HS-27A (cell line): Measurements from ENCODE around the gene MIPOL1.

ENCODE experiments used
- DNase-seq: peaks from one replicate; pipeline ENCODE4 v3.0.0-alpha.2; 2012; ENCODE audit warnings: low read depth, missing footprints

Gene MIPOL1

GRCh38 chr14:37232907-37233481 lies 35.3 kb downstream of the MIPOL1 start:
- peak; percentile 41 for DNase-seq

DNA sequence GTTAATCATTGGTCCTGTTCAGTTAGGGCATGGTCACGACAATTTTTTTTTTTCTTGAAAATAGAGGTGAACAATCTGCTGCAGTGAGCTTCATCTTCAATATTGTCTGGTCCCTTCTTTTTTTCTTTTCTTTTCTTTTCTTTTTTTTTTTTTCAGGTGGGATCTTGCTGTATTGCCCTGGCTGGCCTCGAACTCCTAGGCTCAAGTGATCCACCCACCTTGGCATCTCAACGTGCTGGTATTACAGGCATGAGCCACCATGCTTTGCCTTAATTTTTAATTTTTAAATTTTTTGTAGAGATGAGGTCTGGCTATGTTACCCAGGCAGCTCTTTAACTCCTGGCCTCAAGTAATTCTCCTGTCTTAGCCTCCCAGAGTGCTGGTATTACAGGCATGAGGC lies 36.5 kb downstream of the MIPOL1 start:
- no peak for DNase-seq

- peak; percentile 49 for DNase-seq
Measured at GRCh38 chr14:37236044-37236443, 38.3 kb downstream of the MIPOL1 start.

- DNase-seq = no peak
Measured at GRCh38 chr14:37237094-37237493, 39.4 kb downstream of the MIPOL1 start.

- DNase-seq = no peak
Measured at GRCh38 chr14:37237735-37238200, 40.0 kb downstream of the MIPOL1 start.

DNA sequence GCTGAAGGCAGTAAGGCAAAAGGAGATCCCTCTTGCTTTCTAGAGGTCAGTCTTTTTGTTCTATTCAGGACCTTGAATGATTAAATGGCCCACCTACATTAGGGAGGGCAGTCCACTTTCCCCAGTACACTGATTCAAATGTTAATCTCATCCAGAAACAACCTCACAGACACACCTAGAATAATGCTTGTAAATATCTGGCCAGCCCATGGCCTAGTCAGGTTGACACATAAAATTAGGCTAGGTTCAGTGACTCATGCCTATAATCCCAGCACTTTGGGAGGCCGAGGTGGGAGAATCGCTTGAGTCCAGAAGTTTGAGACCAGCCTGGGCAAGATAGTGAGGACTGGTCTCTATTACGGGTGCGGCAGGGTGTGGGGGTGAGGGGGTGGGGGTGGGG lies 43.5 kb downstream of the MIPOL1 start:
- no peak for DNase-seq

GRCh38 chr14:37246427-37246829 lies 48.7 kb downstream of the MIPOL1 start:
- DNase-seq = no peak

DNA sequence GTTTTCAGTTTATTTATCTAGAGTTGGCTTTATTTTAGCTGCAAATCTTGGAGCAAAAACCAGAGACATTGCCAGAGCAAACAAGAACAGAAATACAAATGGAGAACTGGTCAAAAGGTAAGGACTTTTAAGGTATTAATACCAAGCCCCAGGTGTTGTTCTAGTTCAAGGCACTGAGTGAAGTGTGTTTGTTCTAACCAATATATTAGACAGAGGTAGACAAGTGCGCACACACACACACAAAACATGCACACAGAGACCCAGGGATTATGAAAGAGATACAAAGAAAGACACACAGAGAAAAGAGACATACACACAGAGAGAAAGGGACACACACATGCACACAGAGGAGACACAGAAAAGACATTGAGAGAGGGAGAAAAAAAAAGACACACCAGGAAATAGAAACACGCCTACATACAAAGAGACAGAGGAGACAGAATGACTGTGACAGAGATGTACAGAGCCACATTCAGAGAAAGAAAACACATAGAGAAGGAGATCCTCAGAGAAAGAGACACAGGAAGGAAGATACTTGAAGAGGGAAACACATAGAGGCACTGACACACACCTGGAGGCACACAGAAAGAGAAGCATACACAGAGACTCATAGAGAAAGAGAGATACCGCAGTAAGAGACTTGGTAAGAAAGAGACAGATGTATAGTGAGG lies 50.2 kb downstream of the MIPOL1 start:
- DNase-seq = no peak

- DNase-seq = no peak
Measured at GRCh38 chr14:37251775-37252174, 54.0 kb downstream of the MIPOL1 start.

DNA sequence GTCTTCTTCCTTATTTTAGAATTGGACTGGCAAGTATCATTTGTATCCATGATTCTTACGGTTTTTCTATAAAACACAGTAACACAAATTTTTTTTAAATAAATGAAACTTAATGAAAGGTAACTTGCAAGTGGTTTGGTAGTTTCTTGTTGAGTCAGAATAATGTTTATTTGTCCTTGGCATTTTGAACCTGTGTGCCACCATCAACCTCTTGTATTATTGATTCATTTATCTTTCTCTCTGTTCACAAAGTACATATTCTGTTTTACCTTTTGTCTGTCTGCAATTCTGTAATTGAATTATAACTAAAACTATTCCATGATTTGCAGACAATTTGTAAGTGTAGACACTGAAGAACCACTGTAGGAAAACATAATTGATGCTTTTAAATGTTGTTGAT lies 54.7 kb downstream of the MIPOL1 start:
- DNase-seq = no peak

DNA sequence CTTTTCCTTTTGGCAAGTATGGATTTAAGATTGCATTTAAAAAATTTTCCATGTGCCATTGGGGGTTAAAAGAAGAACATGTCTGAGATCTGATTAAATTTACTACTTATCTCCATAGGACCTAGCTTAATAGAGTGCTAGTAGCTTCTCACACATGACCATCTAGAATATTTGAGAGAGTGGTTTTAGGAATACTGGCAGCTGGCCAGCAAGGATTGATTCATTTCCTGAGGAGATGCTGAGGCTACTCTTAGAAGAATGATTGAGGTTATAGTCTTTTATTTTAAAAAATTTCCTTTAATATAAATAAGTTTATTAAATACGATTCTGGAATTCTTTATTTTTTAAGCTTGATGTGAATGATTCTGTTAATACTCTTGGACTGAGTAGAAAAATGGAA lies 56.2 kb downstream of the MIPOL1 start:
- peak; percentile 82 for DNase-seq

- no peak for DNase-seq
Measured at GRCh38 chr14:37254411-37254947, 56.7 kb downstream of the MIPOL1 start.

DNA sequence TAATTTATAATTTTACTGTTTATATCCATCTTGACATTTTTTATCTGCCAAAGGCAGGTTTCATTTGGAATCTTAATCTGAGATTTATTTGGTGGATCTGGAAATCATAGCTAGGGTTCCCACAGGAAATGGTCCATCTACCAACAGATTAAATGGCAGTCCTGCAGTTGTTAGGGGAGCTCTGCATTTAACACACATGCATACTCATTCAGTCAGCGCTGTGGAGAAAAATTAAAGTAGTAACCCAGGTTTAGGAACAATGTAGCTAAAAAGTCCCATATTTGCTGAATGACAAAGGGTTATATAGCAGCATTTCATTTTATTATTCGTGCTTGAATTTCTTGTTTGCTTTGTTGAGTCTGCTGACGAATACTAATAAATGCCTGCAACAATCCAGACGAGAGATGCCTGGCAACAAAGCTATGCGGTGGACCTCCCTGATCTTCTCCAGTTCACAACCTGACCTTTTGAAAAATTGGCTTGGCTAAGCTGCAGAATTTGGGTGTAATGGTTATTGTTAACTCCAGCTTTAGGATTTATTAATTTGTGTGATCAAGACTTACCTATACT lies 59.8 kb downstream of the MIPOL1 start:
- DNase-seq = no peak

DNA sequence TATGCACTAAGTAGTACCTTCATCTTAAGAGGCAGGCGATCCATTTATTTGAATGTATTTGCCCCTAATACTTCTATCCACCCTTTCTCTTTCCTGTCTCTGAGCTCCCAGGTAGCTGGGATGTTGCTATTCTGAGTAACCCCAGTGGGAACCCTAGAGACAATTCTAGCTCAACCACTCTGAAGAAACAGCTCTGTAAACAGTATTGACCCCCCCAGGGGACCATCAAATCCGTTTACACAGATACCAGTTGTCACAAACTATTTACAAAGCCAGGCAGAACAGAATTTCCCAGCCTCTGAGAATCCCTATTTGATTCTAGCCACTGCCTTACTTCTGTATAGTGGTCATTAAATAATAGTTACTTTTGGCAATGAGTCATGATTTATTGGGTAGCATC lies 64.9 kb downstream of the MIPOL1 start:
- DNase-seq = no peak

DNA sequence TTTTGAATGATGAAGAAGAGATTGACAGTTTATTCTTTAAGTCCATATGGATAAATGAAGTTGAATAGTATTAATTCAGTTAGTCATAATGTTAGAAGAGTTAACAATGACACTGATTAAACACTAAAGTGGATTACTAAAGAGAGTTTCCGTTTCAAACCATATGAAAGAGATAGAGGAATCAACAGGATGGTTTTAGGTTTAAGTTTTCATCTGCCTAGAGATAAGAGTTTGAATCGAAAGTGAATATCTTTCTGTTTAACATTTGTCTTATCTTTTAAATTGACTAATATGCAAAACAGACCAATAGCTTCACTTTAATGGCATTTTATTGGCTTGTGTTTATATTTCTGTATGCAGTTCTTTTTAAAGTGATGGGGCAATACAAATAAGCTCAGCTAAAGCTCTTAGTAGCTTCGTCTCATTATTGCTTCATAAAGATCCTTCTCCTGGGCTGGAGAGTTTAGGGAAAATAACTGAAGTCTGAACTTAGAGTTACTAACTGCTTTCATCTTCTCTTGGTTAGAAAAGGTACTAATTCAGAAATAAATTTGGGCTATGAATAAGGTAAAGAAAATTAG lies 66.0 kb downstream of the MIPOL1 start:
- DNase-seq = no peak

- no peak for DNase-seq
Measured at GRCh38 chr14:37268788-37269187, 71.1 kb downstream of the MIPOL1 start.

DNA sequence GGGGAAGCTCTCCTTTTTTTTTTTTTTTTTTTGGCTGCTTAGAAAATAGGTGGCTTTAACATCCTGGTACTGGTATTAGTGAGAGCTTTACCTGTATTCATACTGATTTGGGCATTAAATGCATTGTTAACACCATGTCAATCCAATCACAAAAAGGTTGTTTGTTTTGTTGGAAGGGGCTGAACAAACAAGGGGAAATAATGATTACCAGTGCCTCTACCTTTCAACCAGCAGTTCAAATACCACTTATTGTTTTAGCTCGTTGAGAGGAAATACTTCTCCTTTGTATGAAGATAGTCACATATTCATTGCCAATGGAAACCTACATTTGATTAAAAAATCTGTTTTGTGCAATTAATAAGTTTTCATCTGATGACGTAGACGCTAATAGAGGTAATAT lies 72.9 kb downstream of the MIPOL1 start:
- DNase-seq = no peak

- no peak for DNase-seq
Measured at GRCh38 chr14:37272569-37272968, 74.8 kb downstream of the MIPOL1 start.

GRCh38 chr14:37274652-37275051 lies 76.9 kb downstream of the MIPOL1 start:
- no peak for DNase-seq

DNA sequence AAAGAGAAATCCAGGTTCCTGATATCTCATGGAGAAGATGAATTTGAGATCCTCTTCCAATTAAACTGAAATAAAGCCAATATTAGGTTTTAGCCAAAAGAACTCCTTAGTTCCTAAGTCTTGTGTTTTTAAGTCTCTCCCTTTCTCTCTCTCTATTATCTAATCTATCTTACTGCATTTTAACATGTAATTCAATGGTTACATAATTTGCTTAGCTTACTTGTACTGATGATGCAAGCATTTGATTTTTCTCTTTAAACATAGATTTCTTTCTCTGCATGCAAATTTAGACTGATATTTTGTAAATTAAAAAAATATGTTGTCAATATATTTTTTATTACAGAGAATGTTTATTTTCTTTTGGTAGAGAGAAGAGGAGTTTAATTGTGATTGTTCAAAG lies 78.2 kb downstream of the MIPOL1 start:
- DNase-seq = no peak

GRCh38 chr14:37278636-37279538 lies 81.2 kb downstream of the MIPOL1 start:
- DNase-seq = no peak

DNA sequence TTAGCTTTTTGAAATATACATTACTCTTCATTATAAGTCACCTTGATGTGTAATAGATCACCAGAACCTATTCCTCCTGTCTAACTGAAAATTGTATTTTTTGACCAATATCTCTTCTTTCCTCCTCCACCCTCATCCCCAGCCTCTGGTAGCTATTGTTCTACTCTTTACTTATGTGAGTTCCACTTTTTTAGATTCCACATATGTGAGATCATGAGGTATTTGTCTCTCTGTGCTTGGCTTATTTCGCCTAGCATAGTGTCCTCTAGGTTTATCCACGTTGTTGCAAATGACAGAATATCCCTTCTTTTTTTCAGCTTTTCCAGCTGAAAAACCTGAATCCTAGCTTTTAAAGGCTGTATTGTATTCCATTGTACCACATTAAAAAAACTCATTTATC lies 82.1 kb downstream of the MIPOL1 start:
- no peak for DNase-seq
